HepG2 (cell line): ENCODE measurements around the gene LRRC74B. TPM values are rescaled to one million over a fixed set of nuclear protein-coding genes. Genes with fewer than 3 reads are reported as not detected.

Experiments used
- ATAC-seq: fragments of 200-7000 bp; cut with Tn5 transposase; 3 replicates; pipeline ENCODE4 v1.9.1; 2020; ENCODE audit warnings: mild to moderate bottlenecking, moderate library complexity
- BruUV-seq: library from RNA; stranded (reverse); fragments of 400-500 nt; replicated peaks from 2 replicates; lab custom pipeline; 2021; lab: Mats Ljungman, UMichigan
- CTCF ChIA-PET: fragments of 300-600 bp; formaldehyde crosslinking; extraction: SDS; loops from one replicate; lab custom pipeline; 2021; ENCODE audit warnings: low total read pairs, inconsistent platforms, low intra/inter-chr PET ratio; lab: Yijun Ruan, JAX
- POLR2A ChIA-PET: fragments of 350-600 bp; sonication (Branson Sonifier 250); formaldehyde crosslinking; loops from one replicate; lab custom pipeline; 2020; ENCODE audit warnings: antibody characterized with exemption, inconsistent platforms; lab: Yijun Ruan, JAX
- DNase-seq: peaks from one replicate; pipeline ENCODE4 v3.0.0-alpha.2; 2015; ENCODE audit warnings: low spot score
- FAIRE-seq: peaks from 3 replicates; lab custom pipeline; 2011; peaks lifted over from hg19 to GRCh38; lab: Jason Lieb, UNC
- H2AFZ ChIP-seq: one replicate; pipeline ENCODE4 v1.6.1; 2011; ENCODE audit warnings: low read length, inconsistent platforms
- H3K27ac ChIP-seq: fragments of 300-600 bp; 3 replicates; pipeline ENCODE4 v1.8.0; 2011; ENCODE audit warnings: mixed run types, mild to moderate bottlenecking, mixed read lengths, low read length, inconsistent platforms; ENCODE audit not compliant: insufficient read depth; ENCODE audit errors: extremely low read length
- H3K27me3 ChIP-seq, 2 experiments: fragments of 200-600 bp in 1 of 2; 2 replicates in 1 of 2; 3 replicates in 1 of 2; pipeline versions ENCODE4 v1.6.0 to v1.8.0; 2011; ENCODE audit warnings: low read length in 2 of 2, mild to moderate bottlenecking in 2 of 2, moderate library complexity in 2 of 2, inconsistent platforms in 1 of 2; ENCODE audit not compliant: insufficient read depth in 2 of 2, control insufficient read depth in 1 of 2
- H3K36me3 ChIP-seq, 2 experiments: fragments of 200-600 bp in 1 of 2; replicated peaks in 1 of 2; 2 replicates in 1 of 2; 3 replicates in 1 of 2; pipeline versions ENCODE4 v1.5.1 to v1.8.0; 2011; ENCODE audit warnings: low read length in 2 of 2, inconsistent platforms in 1 of 2; ENCODE audit not compliant: insufficient read depth in 2 of 2, control insufficient read depth in 1 of 2
- H3K4me1 ChIP-seq: 2 replicates; pipeline ENCODE4 v1.5.1; 2012; ENCODE audit warnings: low read length, inconsistent platforms; ENCODE audit not compliant: insufficient read depth
- H3K4me2 ChIP-seq: 2 replicates; pipeline ENCODE4 v1.6.0; 2011; ENCODE audit warnings: low read depth, low read length, inconsistent platforms
- H3K4me3 ChIP-seq, 3 experiments: fragments of 200-600 bp in 1 of 3; sonication (generic), shearing (Covaris generic) in 1 of 3; replicated peaks in 1 of 3; 2 replicates each; pipeline ENCODE4 v1.5.1; 2011 to 2016; ENCODE audit warnings: low read length in 3 of 3, inconsistent platforms in 2 of 3, low read depth in 2 of 3, mild to moderate bottlenecking in 2 of 3, control low read depth in 1 of 3, mixed read lengths in 1 of 3; ENCODE audit not compliant: insufficient read depth in 1 of 3
- H3K79me2 ChIP-seq: one replicate; pipeline ENCODE4 v1.6.1; 2011; ENCODE audit warnings: low read length, inconsistent platforms; ENCODE audit not compliant: insufficient read depth
- H3K9ac ChIP-seq: 2 replicates; pipeline ENCODE4 v1.6.0; 2011; ENCODE audit warnings: mild to moderate bottlenecking, low read depth, low read length, inconsistent platforms; ENCODE audit not compliant: insufficient read depth
- H3K9me3 ChIP-seq: 2 replicates; pipeline ENCODE4 v1.5.1; 2012; ENCODE audit warnings: mild to moderate bottlenecking, low read length
- H4K20me1 ChIP-seq: 2 replicates; pipeline ENCODE4 v1.6.0; 2011; ENCODE audit warnings: inconsistent platforms, mild to moderate bottlenecking, low read length, moderate library complexity; ENCODE audit not compliant: insufficient read depth
- DNMT1 ChIP-seq: sonication (generic); formaldehyde crosslinking; IDR thresholded peaks from 2 replicates; pipeline ENCODE4 v1.5.1; 2020; ENCODE audit warnings: mild to moderate bottlenecking, missing genetic modification reagents
- E2F2 ChIP-seq: sonication (generic); formaldehyde crosslinking; IDR thresholded peaks from 2 replicates; pipeline ENCODE4 v1.4.0; 2020; ENCODE audit warnings: missing genetic modification reagents, borderline replicate concordance
- ISX ChIP-seq: sonication (generic); formaldehyde crosslinking; conservative IDR thresholded peaks from 2 replicates; pipeline ENCODE4 v1.5.0; 2020; ENCODE audit warnings: missing genetic modification reagents
- SRSF9 ChIP-seq: fragments of 200-400 bp; formaldehyde crosslinking; IDR thresholded peaks from 2 replicates; pipeline ENCODE4 v1.6.1; 2018; ENCODE audit warnings: borderline replicate concordance, mild to moderate bottlenecking, low read depth, low read length; ENCODE audit not compliant: insufficient read depth, poor library complexity, severe bottlenecking
- STAG1 ChIP-seq: sonication (generic); formaldehyde crosslinking; IDR thresholded peaks from 2 replicates; pipeline ENCODE4 v1.4.0; 2020; ENCODE audit warnings: missing genetic modification reagents
- THRA ChIP-seq: sonication (generic); formaldehyde crosslinking; IDR thresholded peaks from 2 replicates; pipeline ENCODE4 v1.4.0; 2020; ENCODE audit warnings: missing genetic modification reagents, borderline replicate concordance
- ZFP36L2 ChIP-seq: sonication (generic); formaldehyde crosslinking; IDR thresholded peaks from 2 replicates; pipeline ENCODE4 v1.4.0; 2020; ENCODE audit warnings: missing genetic modification reagents
- WGBS: methylation state at CpG from one replicate; pipeline ENCODE4 v1.1.6; 2017; ENCODE audit warnings: low lambda C conversion rate; 5-methylcytosine and 5-hydroxymethylcytosine counted together
- in situ Hi-C: cut with HindIII; loops from 2 replicates; pipeline ENCODE4 v1.10.0; 2017; ENCODE audit warnings: low pct_unique_long_range_greater_than_20kb; ENCODE audit not compliant: extremely low pct_ligation_motif_present
- intact Hi-C: fragments of 100-400 bp; cut with micrococcal nuclease; formaldehyde crosslinking; loops from one replicate; pipeline ENCODE4 v1.10.0; 2022; ENCODE audit not compliant: unreplicated experiment
- polyA plus RNA-seq, 8 experiments: library from polyadenylated mRNA; depleted of rRNA in 3 of 8; stranded (reverse) in 7 of 8; unstranded in 1 of 8; fragments of >200 nt; fragmentation: Illumina TruSeq in 4 of 8; extraction: Trizol in 4 of 8; gene quantifications; 2 replicates each; pipeline versions ENCODE4 v1.2.1 to v1.2.3, GENCODE V29; 2011 to 2016; ENCODE audit warnings: low read depth in 4 of 8, missing spikeins in 1 of 8, mixed read lengths in 1 of 8; ENCODE audit not compliant: insufficient read depth in 1 of 8
- total RNA-seq, 5 experiments: library from RNA; depleted of rRNA; stranded (reverse); fragments of >200 nt; fragmentation: Illumina TruSeq; extraction: Trizol; gene quantifications; 2 replicates each; pipeline ENCODE4 v1.2.3, GENCODE V29; 2016; ENCODE audit warnings: low read depth in 1 of 5
- TF ChIP-seq, protein P1 (sequence below): sonication (generic); formaldehyde crosslinking; conservative IDR thresholded peaks from 2 replicates; pipeline ENCODE4 v1.4.0; 2020; ENCODE audit warnings: missing genetic modification reagents
- TF ChIP-seq, protein P2 (sequence below): sonication (generic); formaldehyde crosslinking; IDR thresholded peaks from 2 replicates; pipeline ENCODE4 v1.5.1; 2020; ENCODE audit warnings: mild to moderate bottlenecking, missing genetic modification reagents, moderate library complexity
- TF ChIP-seq, protein P3 (sequence below): sonication (generic); formaldehyde crosslinking; IDR thresholded peaks from 2 replicates; pipeline ENCODE4 v1.5.1; 2020; ENCODE audit warnings: mild to moderate bottlenecking, moderate library complexity, missing genetic modification reagents

Gene LRRC74B
- total and polyA plus RNA-seq, 2 of the 13 experiments (the other 11 are each of a cell fraction or from before 2014, with no cell fraction given): not detected

DNA sequence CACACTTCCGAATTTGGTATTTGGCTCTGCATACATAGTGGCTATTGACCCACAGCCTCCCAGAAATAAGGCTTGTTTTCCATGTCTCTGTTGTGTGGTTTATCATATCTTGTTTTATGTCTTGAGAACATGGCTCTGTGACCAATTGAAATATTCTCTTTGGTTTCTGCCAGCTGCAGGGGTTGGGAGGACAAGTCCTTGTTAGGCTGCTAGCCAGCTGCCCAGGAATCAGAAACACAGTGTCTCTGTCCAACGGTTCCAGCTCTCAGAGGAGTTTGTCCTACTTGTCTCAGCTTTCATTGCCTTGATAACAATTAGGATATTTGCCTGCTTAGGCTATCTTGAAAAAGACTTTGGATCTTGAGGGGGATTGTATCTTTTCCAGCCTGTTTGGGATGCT, 7.3 kb upstream of the LRRC74B start:
- no peaks in the 10 kb centered on the region for H3K9me3 ChIP-seq
- H4K20me1 ChIP-seq: no peaks in the 10 kb centered on the region
- no peaks in the 10 kb centered on the region for H3K36me3 ChIP-seq
- ChIA-PET CTCF (no interaction called here), POLR2A (no interaction called here)
- ATAC-seq (no peak), FAIRE-seq (no peak), DNase-seq (no peak)
- BruUV-seq: no TSS peak
- H3K4me3 ChIP-seq: no peak overlapping the region
- no peak overlapping the region for H3K9ac ChIP-seq
- no peak for TF ChIP-seq THRA (CRISPR knock-in tag)
- TF ChIP-seq, protein P1, sequence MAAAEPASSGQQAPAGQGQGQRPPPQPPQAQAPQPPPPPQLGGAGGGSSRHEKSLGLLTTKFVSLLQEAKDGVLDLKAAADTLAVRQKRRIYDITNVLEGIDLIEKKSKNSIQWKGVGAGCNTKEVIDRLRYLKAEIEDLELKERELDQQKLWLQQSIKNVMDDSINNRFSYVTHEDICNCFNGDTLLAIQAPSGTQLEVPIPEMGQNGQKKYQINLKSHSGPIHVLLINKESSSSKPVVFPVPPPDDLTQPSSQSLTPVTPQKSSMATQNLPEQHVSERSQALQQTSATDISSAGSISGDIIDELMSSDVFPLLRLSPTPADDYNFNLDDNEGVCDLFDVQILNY (CRISPR knock-in tag): no peak
- no peak for TF ChIP-seq ZFP36L2
- TF ChIP-seq ISX: no peak
- TF ChIP-seq E2F2 (CRISPR knock-in tag): no peak
- TF ChIP-seq, protein P2, sequence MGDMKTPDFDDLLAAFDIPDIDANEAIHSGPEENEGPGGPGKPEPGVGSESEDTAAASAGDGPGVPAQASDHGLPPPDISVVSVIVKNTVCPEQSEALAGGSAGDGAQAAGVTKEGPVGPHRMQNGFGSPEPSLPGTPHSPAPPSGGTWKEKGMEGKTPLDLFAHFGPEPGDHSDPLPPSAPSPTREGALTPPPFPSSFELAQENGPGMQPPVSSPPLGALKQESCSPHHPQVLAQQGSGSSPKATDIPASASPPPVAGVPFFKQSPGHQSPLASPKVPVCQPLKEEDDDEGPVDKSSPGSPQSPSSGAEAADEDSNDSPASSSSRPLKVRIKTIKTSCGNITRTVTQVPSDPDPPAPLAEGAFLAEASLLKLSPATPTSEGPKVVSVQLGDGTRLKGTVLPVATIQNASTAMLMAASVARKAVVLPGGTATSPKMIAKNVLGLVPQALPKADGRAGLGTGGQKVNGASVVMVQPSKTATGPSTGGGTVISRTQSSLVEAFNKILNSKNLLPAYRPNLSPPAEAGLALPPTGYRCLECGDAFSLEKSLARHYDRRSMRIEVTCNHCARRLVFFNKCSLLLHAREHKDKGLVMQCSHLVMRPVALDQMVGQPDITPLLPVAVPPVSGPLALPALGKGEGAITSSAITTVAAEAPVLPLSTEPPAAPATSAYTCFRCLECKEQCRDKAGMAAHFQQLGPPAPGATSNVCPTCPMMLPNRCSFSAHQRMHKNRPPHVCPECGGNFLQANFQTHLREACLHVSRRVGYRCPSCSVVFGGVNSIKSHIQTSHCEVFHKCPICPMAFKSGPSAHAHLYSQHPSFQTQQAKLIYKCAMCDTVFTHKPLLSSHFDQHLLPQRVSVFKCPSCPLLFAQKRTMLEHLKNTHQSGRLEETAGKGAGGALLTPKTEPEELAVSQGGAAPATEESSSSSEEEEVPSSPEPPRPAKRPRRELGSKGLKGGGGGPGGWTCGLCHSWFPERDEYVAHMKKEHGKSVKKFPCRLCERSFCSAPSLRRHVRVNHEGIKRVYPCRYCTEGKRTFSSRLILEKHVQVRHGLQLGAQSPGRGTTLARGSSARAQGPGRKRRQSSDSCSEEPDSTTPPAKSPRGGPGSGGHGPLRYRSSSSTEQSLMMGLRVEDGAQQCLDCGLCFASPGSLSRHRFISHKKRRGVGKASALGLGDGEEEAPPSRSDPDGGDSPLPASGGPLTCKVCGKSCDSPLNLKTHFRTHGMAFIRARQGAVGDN (CRISPR knock-in tag): no peak
- no peak for TF ChIP-seq DNMT1 (CRISPR knock-in tag)
- no peak for TF ChIP-seq SRSF9
- TF ChIP-seq, protein P3, sequence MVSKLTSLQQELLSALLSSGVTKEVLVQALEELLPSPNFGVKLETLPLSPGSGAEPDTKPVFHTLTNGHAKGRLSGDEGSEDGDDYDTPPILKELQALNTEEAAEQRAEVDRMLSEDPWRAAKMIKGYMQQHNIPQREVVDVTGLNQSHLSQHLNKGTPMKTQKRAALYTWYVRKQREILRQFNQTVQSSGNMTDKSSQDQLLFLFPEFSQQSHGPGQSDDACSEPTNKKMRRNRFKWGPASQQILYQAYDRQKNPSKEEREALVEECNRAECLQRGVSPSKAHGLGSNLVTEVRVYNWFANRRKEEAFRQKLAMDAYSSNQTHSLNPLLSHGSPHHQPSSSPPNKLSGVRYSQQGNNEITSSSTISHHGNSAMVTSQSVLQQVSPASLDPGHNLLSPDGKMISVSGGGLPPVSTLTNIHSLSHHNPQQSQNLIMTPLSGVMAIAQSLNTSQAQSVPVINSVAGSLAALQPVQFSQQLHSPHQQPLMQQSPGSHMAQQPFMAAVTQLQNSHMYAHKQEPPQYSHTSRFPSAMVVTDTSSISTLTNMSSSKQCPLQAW (CRISPR knock-in tag): no peak
- no peak for TF ChIP-seq STAG1
- no peaks in the 10 kb centered on the region for H3K79me2 ChIP-seq
- no peak overlapping the region for H3K27ac ChIP-seq
- no peak overlapping the region for H3K4me2 ChIP-seq
- peaks cover 3 to 19% of the 10 kb centered on the region in 2 experiments for H3K27me3 ChIP-seq
- in situ Hi-C loops: no loop called here
- intact Hi-C loops: no loop called here
- 11% methylated on average over 2 of the region's 2 CpGs for WGBS
- no peak overlapping the region for H2AFZ ChIP-seq
- H3K4me1 ChIP-seq: no peaks in the 10 kb centered on the region
